Thoracic aorta (tissue), 2 donors: Measurements from ENCODE around the gene ERG. TPM values are rescaled to one million over a fixed set of nuclear protein-coding genes. Genes with fewer than 3 reads are reported as not detected.

Source experiments
- ATAC-seq: fragments of 150-250 bp; one replicate; pipeline ENCODE4 v1.8.0; 2017; ENCODE audit warnings: low read depth; ENCODE audit not compliant: insufficient number of reproducible peaks, low FRiP score
- DNase-seq: peaks from one replicate; pipeline ENCODE4 v3.0.0-alpha.2; 2020; ENCODE audit warnings: low spot score
- H3K27ac ChIP-seq, 2 donors: fragments of 200-600 bp; sonication (generic); 1 replicate in 1 of 2; 2 replicates in 1 of 2; pipeline ENCODE4 v1.5.1; 2016; ENCODE audit warnings: mild to moderate bottlenecking in 2 of 2, moderate library complexity in 2 of 2
- H3K27me3 ChIP-seq: fragments of 200-600 bp; sonication (generic); replicated peaks from 2 replicates; pipeline ENCODE4 v1.6.0; 2016; ENCODE audit warnings: mild to moderate bottlenecking; ENCODE audit not compliant: insufficient read depth
- H3K36me3 ChIP-seq: fragments of 200-600 bp; sonication (generic); one replicate; pipeline ENCODE4 v1.5.1; 2016
- H3K4me1 ChIP-seq, 2 donors: fragments of 200-600 bp; sonication (generic); 1 replicate in 1 of 2; 2 replicates in 1 of 2; pipeline versions ENCODE4 v1.5.1 to v1.6.0; 2016; ENCODE audit warnings: low read depth in 2 of 2, mild to moderate bottlenecking in 1 of 2; ENCODE audit not compliant: control insufficient read depth in 1 of 2
- H3K4me3 ChIP-seq: fragments of 200-600 bp; sonication (generic); 2 replicates; pipeline ENCODE4 v1.5.1; 2016; ENCODE audit warnings: mild to moderate bottlenecking
- H3K9me3 ChIP-seq: fragments of 200-600 bp; sonication (generic); 2 replicates; pipeline ENCODE4 v1.5.1; 2016
- total RNA-seq, 2 donors: library from RNA; depleted of rRNA; stranded (reverse); fragments of >200 nt; gene quantifications; one replicate each; pipeline versions ENCODE4 v1.1.0 to v1.2.3, GENCODE V29; 2016
- TF ChIP-seq, protein P1 (sequence below): fragments of 200-600 bp; sonication (generic); IDR thresholded peaks from one replicate; pipeline ENCODE4 v1.5.1; 2019; ENCODE audit warnings: antibody characterized with exemption

ERG gene
- total RNA-seq, 2 donors from 2014 or later, result 40.2 to 177 TPM

DNA sequence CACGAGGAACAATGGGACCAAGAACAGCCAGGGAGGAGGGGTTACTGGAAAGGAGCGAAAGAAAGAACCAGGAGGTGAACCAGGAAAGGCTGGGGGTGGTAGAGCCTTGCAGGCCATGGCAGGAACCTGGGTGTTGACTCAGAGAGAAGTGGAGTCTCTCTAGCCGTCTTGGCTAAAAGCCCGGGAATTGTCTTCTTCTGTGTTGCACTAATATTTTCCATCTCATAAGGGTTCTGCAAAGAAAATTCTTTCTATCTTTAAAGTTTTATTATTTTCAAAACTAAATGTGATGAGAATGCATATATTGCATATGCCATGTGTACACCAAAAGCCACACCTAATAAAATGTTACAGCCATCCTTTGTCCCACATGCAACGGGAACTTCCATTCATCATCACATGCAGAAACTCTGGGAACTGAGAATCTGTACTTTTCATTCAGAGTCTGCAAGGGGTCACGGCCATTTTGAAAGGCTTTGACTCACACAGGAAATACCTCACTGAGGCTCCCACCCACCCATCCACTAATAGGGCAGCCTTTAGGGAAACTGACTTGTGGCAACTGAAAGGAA lies 38.0 kb downstream of the ERG start:
- Histone ChIP-seq H3K36me3 (no peaks in the 10 kb centered on the region), H3K27me3 (no peaks in the 10 kb centered on the region), H3K4me1 (peaks cover 40 to 75% of the 10 kb centered on the region in 2 donors), H3K9me3 (no peaks in the 10 kb centered on the region), H3K4me3 (no peak overlapping the region), H3K27ac (peak overlapping the region; percentile 79 to 88)
- DNase-seq, result no peak
- TF ChIP-seq, protein P1, sequence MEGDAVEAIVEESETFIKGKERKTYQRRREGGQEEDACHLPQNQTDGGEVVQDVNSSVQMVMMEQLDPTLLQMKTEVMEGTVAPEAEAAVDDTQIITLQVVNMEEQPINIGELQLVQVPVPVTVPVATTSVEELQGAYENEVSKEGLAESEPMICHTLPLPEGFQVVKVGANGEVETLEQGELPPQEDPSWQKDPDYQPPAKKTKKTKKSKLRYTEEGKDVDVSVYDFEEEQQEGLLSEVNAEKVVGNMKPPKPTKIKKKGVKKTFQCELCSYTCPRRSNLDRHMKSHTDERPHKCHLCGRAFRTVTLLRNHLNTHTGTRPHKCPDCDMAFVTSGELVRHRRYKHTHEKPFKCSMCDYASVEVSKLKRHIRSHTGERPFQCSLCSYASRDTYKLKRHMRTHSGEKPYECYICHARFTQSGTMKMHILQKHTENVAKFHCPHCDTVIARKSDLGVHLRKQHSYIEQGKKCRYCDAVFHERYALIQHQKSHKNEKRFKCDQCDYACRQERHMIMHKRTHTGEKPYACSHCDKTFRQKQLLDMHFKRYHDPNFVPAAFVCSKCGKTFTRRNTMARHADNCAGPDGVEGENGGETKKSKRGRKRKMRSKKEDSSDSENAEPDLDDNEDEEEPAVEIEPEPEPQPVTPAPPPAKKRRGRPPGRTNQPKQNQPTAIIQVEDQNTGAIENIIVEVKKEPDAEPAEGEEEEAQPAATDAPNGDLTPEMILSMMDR, result no peak
- ATAC-seq, result peak; percentile 50

DNA sequence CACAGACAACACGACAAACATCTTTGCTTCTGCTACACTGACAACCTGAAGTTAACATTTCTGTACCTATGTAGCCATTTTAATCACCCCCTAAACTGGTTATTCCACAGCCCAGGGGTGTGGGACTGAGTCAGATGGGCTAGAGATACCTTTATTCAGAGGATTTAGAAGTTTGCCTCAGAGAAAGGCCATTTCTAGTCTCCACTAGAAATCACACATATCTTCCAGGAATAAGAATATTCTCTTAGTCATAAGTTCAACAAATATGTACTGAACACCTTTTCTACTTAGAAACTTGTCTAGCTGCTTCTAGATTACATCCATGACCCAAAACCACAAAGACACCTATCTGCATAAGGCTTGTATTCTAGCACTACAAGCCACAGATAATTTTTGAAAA lies 38.8 kb downstream of the ERG start:
- peak overlapping the region; percentile 79 to 88 for H3K27ac ChIP-seq
- no peak overlapping the region for H3K4me3 ChIP-seq
- H3K9me3 ChIP-seq, result no peaks in the 10 kb centered on the region
- no peaks in the 10 kb centered on the region for H3K36me3 ChIP-seq
- ATAC-seq (no peak), DNase-seq (no peak)
- H3K27me3 ChIP-seq, result no peaks in the 10 kb centered on the region
- H3K4me1 ChIP-seq, result peaks cover 45 to 82% of the 10 kb centered on the region in 2 donors
- TF ChIP-seq, protein P1, result no peak

DNA sequence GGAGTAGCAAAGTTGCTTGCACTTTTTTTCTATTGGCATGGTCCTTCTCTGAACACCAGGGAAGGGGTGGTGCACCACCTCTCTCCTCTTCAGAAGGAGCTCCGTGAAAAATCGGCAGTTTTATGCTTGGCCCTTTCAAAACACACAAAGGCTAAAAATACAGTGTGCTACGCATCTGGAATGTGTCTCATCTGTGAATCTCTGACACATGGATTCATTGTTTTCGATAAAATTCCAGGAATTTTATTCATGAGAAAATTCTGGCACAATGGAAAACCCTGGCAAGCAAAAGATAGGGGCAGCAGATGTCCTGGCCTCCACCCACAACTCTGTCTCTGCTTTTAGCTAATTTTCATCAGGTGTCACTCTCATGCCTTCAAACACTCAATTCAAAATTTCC lies 42.9 kb downstream of the ERG start:
- peaks cover 30 to 75% of the 10 kb centered on the region in 2 donors for H3K4me1 ChIP-seq
- peak overlapping the region; percentile 88 to 90 for H3K27ac ChIP-seq
- no peaks in the 10 kb centered on the region for H3K36me3 ChIP-seq
- no peaks in the 10 kb centered on the region for H3K27me3 ChIP-seq
- no peak for ATAC-seq
- TF ChIP-seq, protein P1, result no peak
- no peak for DNase-seq
- no peaks in the 10 kb centered on the region for H3K9me3 ChIP-seq
- no peak overlapping the region for H3K4me3 ChIP-seq

DNA sequence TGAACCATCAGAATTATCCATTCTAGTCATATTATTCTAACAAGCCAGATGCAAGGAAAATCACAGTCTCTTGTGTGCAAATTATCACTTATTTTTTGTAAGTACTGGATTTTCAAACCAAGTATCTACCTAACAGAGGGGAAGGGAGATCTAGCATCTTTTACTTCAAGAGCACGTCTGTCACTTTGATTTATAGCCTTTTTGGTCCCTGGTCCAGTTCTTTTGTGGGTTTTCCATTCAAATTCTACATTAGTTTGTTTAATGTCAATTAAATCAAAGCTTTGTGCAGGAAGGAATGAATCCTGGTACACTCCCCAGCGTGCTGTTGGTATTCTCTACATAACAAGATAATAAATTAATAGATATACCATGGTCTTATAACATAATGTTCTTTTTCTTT lies 43.6 kb downstream of the ERG start:
- Histone ChIP-seq H3K27me3 (no peaks in the 10 kb centered on the region), H3K4me3 (no peak overlapping the region), H3K4me1 (peaks cover 25 to 70% of the 10 kb centered on the region in 2 donors), H3K36me3 (no peaks in the 10 kb centered on the region), H3K9me3 (no peaks in the 10 kb centered on the region), H3K27ac (peak overlapping the region; percentile 88 to 90)
- DNase-seq (no peak), ATAC-seq (no peak)
- TF ChIP-seq, protein P1, result no peak

DNA sequence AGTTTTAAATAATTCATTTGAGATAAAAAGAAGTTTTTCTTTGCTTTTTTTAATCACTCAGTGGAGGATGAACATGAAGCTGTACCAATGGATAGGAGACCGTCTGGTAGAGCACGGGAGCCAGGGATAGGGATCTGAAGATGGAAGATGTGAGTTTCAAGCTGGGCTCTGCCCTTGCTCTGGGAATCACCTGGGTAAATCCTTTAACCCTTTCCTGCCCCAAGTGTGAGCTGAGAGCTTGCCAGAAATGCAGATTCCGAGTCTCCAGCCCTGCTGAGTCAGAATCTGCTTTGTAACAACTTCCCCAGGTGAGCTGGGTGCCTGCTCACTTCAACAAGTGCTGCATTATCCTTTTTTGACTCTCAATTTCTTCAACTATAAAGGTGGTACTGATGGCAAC lies 44.1 kb downstream of the ERG start:
- H3K9me3 ChIP-seq, result no peaks in the 10 kb centered on the region
- H3K36me3 ChIP-seq, result no peaks in the 10 kb centered on the region
- H3K27ac ChIP-seq, result peak overlapping the region; percentile 88 to 90
- TF ChIP-seq, protein P1, result no peak
- H3K4me3 ChIP-seq, result no peak overlapping the region
- DNase-seq (no peak), ATAC-seq (no peak)
- no peaks in the 10 kb centered on the region for H3K27me3 ChIP-seq
- H3K4me1 ChIP-seq, result peaks cover 27 to 70% of the 10 kb centered on the region in 2 donors
